H9 (cell line): ENCODE data around the gene C1orf21. TPM values are rescaled to one million over a fixed set of nuclear protein-coding genes. Genes with fewer than 3 reads are reported as not detected.

Source experiments
- DNase-seq: peaks from one replicate; pipeline ENCODE4 v3.0.0-alpha.2; 2017
- H2AFZ ChIP-seq: one replicate; pipeline ENCODE4 v1.6.1; 2013; ENCODE audit warnings: mild to moderate bottlenecking, low read length, control low read depth, moderate library complexity
- H2AK5ac ChIP-seq: 2 replicates; pipeline ENCODE4 v1.6.1; 2013; ENCODE audit warnings: low read length, control low read depth, mixed read lengths; ENCODE audit not compliant: insufficient read length
- H2BK120ac ChIP-seq: one replicate; pipeline ENCODE4 v1.6.1; 2013; ENCODE audit warnings: low read depth, mild to moderate bottlenecking, low read length, control low read depth, inconsistent platforms; ENCODE audit not compliant: poor library complexity, severe bottlenecking
- H2BK12ac ChIP-seq: 2 replicates; pipeline ENCODE4 v1.6.1; 2013; ENCODE audit warnings: low read length, control low read depth, mixed read lengths, low read depth; ENCODE audit not compliant: insufficient read length
- H2BK15ac ChIP-seq: 2 replicates; pipeline ENCODE4 v1.6.1; 2013; ENCODE audit warnings: low read depth, low read length, control low read depth
- H2BK20ac ChIP-seq: one replicate; pipeline ENCODE4 v1.6.1; 2013; ENCODE audit warnings: low read depth, mild to moderate bottlenecking, low read length, control low read depth, inconsistent platforms; ENCODE audit not compliant: poor library complexity, severe bottlenecking
- H2BK5ac ChIP-seq: 2 replicates; pipeline ENCODE4 v1.6.1; 2013; ENCODE audit warnings: low read length, control low read depth, mixed read lengths; ENCODE audit not compliant: insufficient read length
- H3K14ac ChIP-seq: 2 replicates; pipeline ENCODE4 v1.6.1; 2013; ENCODE audit warnings: low read length, control low read depth; ENCODE audit not compliant: insufficient read depth
- H3K18ac ChIP-seq: 2 replicates; pipeline ENCODE4 v1.6.1; 2013; ENCODE audit warnings: low read depth, mild to moderate bottlenecking, mixed read lengths, low read length, control low read depth; ENCODE audit not compliant: insufficient read length
- H3K23ac ChIP-seq: 2 replicates; pipeline ENCODE4 v1.6.1; 2013; ENCODE audit warnings: low read length, control low read depth, mixed read lengths, low read depth; ENCODE audit not compliant: insufficient read length
- H3K23me2 ChIP-seq: 2 replicates; pipeline ENCODE4 v1.6.1; 2013; ENCODE audit warnings: low read depth, mild to moderate bottlenecking, mixed read lengths, low read length, control low read depth; ENCODE audit not compliant: insufficient read length, poor library complexity, severe bottlenecking
- H3K27ac ChIP-seq: 2 replicates; pipeline ENCODE4 v1.5.1; 2013; ENCODE audit warnings: low read length, control low read depth, mixed read lengths, low read depth; ENCODE audit not compliant: insufficient read length
- H3K27me3 ChIP-seq: 2 replicates; pipeline ENCODE4 v1.6.1; 2013; ENCODE audit warnings: low read length, control low read depth, inconsistent platforms; ENCODE audit not compliant: insufficient read depth
- H3K4ac ChIP-seq: 2 replicates; pipeline ENCODE4 v1.6.1; 2013; ENCODE audit warnings: low read depth, mild to moderate bottlenecking, control low read depth, inconsistent platforms, low read length, moderate library complexity
- H3K4me1 ChIP-seq: 2 replicates; pipeline ENCODE4 v1.6.1; 2013; ENCODE audit warnings: low read length, control low read depth, inconsistent platforms; ENCODE audit not compliant: insufficient read depth
- H3K4me2 ChIP-seq: 2 replicates; pipeline ENCODE4 v1.6.1; 2013; ENCODE audit warnings: low read length, control low read depth, mixed read lengths; ENCODE audit not compliant: insufficient read length, insufficient read depth
- H3K56ac ChIP-seq: 2 replicates; pipeline ENCODE4 v1.6.1; 2013; ENCODE audit warnings: low read depth, mild to moderate bottlenecking, mixed read lengths, low read length, control low read depth; ENCODE audit not compliant: insufficient read length
- H3K79me1 ChIP-seq: 2 replicates; pipeline ENCODE4 v1.6.1; 2013; ENCODE audit warnings: low read depth, mild to moderate bottlenecking, moderate library complexity, low read length, control low read depth, inconsistent platforms; ENCODE audit not compliant: insufficient read depth, poor library complexity, severe bottlenecking
- H3K79me2 ChIP-seq: 2 replicates; pipeline ENCODE4 v1.6.1; 2013; ENCODE audit warnings: low read length, control low read depth, inconsistent platforms; ENCODE audit not compliant: insufficient read depth
- H3K9ac ChIP-seq: 2 replicates; pipeline ENCODE4 v1.6.1; 2013; ENCODE audit warnings: low read length, control low read depth, mixed read lengths; ENCODE audit not compliant: insufficient read length; ENCODE audit errors: extremely low read depth
- H3K9me3 ChIP-seq: one replicate; pipeline ENCODE4 v1.6.1; 2013; ENCODE audit warnings: low read depth, low read length, inconsistent platforms; ENCODE audit not compliant: control insufficient read depth
- H3T11ph ChIP-seq: one replicate; pipeline ENCODE4 v1.6.1; 2013; ENCODE audit warnings: mild to moderate bottlenecking, low read length, control low read depth, inconsistent platforms
- H4K20me1 ChIP-seq: one replicate; pipeline ENCODE4 v1.6.1; 2013; ENCODE audit not compliant: control insufficient read depth, insufficient read length, insufficient read depth
- H4K5ac ChIP-seq: 2 replicates; pipeline ENCODE4 v1.6.1; 2013; ENCODE audit warnings: low read depth, mild to moderate bottlenecking, mixed read lengths, low read length, control low read depth; ENCODE audit not compliant: insufficient read length
- H4K8ac ChIP-seq: replicated peaks from 2 replicates; pipeline ENCODE4 v1.6.1; 2013; ENCODE audit warnings: low read length, control low read depth, mixed read lengths, low read depth; ENCODE audit not compliant: insufficient read length
- H4K91ac ChIP-seq: 2 replicates; pipeline ENCODE4 v1.6.1; 2013; ENCODE audit warnings: low read depth, mild to moderate bottlenecking, moderate library complexity, mixed read lengths, low read length, control low read depth; ENCODE audit not compliant: insufficient read length
- H3K27ac Mint-ChIP-seq, 3 experiments: 2 replicates in 2 of 3; 3 replicates in 1 of 3; pipeline ENCODE4 v1.8.0; 2020 to 2021; ENCODE audit warnings: mixed read lengths in 3 of 3, mild to moderate bottlenecking in 1 of 3, moderate library complexity in 1 of 3
- H3K27me3 Mint-ChIP-seq: 2 replicates; pipeline ENCODE4 v1.8.0; 2021; ENCODE audit warnings: low read depth, mild to moderate bottlenecking, moderate library complexity, mixed read lengths
- H3K36me3 Mint-ChIP-seq, 3 experiments: 2 replicates in 2 of 3; 3 replicates in 1 of 3; pipeline ENCODE4 v1.8.0; 2020 to 2021; ENCODE audit warnings: low read depth in 3 of 3, mixed read lengths in 3 of 3; ENCODE audit not compliant: insufficient read depth in 1 of 3
- H3K4me1 Mint-ChIP-seq, 2 experiments: 2 replicates each; pipeline ENCODE4 v1.8.0; 2020; ENCODE audit warnings: mixed read lengths in 2 of 2
- H3K4me3 Mint-ChIP-seq, 2 experiments: 2 replicates in 1 of 2; 3 replicates in 1 of 2; pipeline ENCODE4 v1.8.0; 2020 to 2021; ENCODE audit warnings: mild to moderate bottlenecking in 2 of 2, mixed read lengths in 2 of 2, moderate library complexity in 1 of 2
- H3K9me3 Mint-ChIP-seq, 2 experiments: 2 replicates in 1 of 2; 3 replicates in 1 of 2; pipeline ENCODE4 v1.8.0; 2020; ENCODE audit warnings: mild to moderate bottlenecking in 2 of 2, mixed read lengths in 2 of 2, moderate library complexity in 1 of 2
- WGBS: extraction: QIAGEN DNeasy Blood & Tissue Kit; methylation state at CpG from one replicate; pipeline ENCODE4 v1.1.7; 2013; ENCODE audit warnings: missing lambda C conversion rate, low lambda C conversion rate, mixed read lengths; ENCODE audit not compliant: insufficient read length; ENCODE audit errors: extremely low coverage; 5-methylcytosine and 5-hydroxymethylcytosine counted together
- total RNA-seq: library from RNA; stranded (reverse); gene quantifications from 2 replicates; pipeline ENCODE4 v1.2.1, GENCODE V29; 2021
- TF ChIP-seq, protein P1 (sequence below): fragments of 200-600 bp; sonication (generic); conservative IDR thresholded peaks from 3 replicates; pipeline ENCODE4 v1.8.0; 2021; ENCODE audit warnings: antibody characterized with exemption, mild to moderate bottlenecking

The C1orf21 gene
- total RNA-seq, 1 experiment from 2014 or later: 36.0 TPM

GRCh38 chr1:184423649-184424048 is 36.8 kb downstream of the C1orf21 start:
- WGBS: 100% methylated on average over 1 of the region's 2 CpGs
- peaks cover 41 to 79% of the 10 kb centered on the region in 2 experiments for H3K4me1 Mint-ChIP-seq

More at GRCh38 chr1:184423649-184424048, 36.8 kb downstream of the C1orf21 start:
- Histone ChIP-seq H2BK20ac (no peak overlapping the region), H3K79me1 (no peaks in the 10 kb centered on the region), H4K91ac (no peak overlapping the region), H4K5ac (no peak overlapping the region), H3T11ph (no peak overlapping the region), H4K8ac (no peak overlapping the region), H3K23me2 (no peaks in the 10 kb centered on the region), H3K79me2 (no peaks in the 10 kb centered on the region), H3K9me3 (no peaks in the 10 kb centered on the region), H2BK15ac (no peak overlapping the region), H2BK5ac (no peak overlapping the region), H3K27me3 (no peaks in the 10 kb centered on the region), H2BK12ac (no peak overlapping the region), H3K4ac (no peak overlapping the region), H2BK120ac (no peak overlapping the region), H3K9ac (no peak overlapping the region), H3K4me1 (peaks cover 7% of the 10 kb centered on the region; the same call in 1 of the 2 replicates), H3K27ac (no peak overlapping the region), H3K18ac (no peak overlapping the region), H3K14ac (no peak overlapping the region), H4K20me1 (no peaks in the 10 kb centered on the region), H3K23ac (no peak overlapping the region), H2AFZ (no peak overlapping the region), H3K56ac (no peak overlapping the region), H3K4me2 (no peak overlapping the region), H2AK5ac (no peak overlapping the region)
- no peak overlapping the region for H3K27ac Mint-ChIP-seq
- no peaks in the 10 kb centered on the region for H3K27me3 Mint-ChIP-seq
- H3K4me3 Mint-ChIP-seq: no peak overlapping the region
- TF ChIP-seq, protein P1, sequence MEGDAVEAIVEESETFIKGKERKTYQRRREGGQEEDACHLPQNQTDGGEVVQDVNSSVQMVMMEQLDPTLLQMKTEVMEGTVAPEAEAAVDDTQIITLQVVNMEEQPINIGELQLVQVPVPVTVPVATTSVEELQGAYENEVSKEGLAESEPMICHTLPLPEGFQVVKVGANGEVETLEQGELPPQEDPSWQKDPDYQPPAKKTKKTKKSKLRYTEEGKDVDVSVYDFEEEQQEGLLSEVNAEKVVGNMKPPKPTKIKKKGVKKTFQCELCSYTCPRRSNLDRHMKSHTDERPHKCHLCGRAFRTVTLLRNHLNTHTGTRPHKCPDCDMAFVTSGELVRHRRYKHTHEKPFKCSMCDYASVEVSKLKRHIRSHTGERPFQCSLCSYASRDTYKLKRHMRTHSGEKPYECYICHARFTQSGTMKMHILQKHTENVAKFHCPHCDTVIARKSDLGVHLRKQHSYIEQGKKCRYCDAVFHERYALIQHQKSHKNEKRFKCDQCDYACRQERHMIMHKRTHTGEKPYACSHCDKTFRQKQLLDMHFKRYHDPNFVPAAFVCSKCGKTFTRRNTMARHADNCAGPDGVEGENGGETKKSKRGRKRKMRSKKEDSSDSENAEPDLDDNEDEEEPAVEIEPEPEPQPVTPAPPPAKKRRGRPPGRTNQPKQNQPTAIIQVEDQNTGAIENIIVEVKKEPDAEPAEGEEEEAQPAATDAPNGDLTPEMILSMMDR: no peak
- no peaks in the 10 kb centered on the region for H3K9me3 Mint-ChIP-seq
- H3K36me3 Mint-ChIP-seq: peaks cover 0 to 4% (median 0%) of the 10 kb centered on the region in 3 experiments; a peak in 3 of 7 replicates
- no peak for DNase-seq
